Left forelimb (tissue), 1 donor: ENCODE results near the gene HIC1.

Source experiments
- DNase-seq: peaks from one replicate; pipeline ENCODE4 v3.0.0-alpha.2; 2018; ENCODE audit warnings: low spot score

HIC1 gene

GRCh38 chr17:2076087-2076984 is 21.4 kb downstream of the HIC1 start:
- DNase-seq, result peak; percentile 69

DNA sequence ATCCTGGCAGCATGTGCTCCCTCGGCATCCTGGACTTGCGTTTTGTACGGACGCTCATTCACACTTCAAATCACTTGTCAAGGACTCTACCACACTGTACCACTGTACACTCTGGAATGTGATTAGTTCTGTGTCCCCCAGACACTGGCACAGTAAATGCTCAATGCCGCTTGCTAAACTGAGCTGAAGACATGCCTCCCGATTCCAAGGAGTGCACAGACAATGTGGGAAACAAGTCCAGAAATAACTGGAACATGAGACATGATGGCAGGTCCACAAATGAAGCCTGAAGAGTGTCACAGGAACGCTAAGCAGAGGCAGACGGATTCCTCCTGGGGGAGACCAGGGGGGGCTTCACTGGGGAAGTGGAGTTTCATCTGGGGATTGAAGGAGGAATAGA is 22.1 kb downstream of the HIC1 start:
- DNase-seq, result no peak

DNA sequence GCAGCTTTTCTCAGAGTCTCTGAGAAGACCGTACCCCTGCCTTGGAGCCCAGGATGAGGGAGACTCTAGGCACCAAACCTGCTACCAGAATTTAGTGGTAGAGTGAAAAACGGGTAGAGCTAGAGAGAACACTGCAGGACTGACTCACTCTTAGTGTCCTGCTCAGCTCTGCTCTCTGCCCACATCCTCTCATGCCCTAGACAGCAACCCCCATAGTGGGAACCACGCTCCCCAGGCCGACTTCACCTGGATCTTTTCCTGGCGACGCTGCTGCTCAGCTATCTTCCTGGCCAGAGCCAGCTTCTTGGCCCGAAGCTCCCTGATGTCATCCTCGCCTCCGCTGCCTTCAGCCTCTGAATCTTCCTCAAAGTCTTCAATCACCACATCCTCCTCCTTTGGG is 26.7 kb downstream of the HIC1 start:
- DNase-seq, result peak; percentile 26

DNA sequence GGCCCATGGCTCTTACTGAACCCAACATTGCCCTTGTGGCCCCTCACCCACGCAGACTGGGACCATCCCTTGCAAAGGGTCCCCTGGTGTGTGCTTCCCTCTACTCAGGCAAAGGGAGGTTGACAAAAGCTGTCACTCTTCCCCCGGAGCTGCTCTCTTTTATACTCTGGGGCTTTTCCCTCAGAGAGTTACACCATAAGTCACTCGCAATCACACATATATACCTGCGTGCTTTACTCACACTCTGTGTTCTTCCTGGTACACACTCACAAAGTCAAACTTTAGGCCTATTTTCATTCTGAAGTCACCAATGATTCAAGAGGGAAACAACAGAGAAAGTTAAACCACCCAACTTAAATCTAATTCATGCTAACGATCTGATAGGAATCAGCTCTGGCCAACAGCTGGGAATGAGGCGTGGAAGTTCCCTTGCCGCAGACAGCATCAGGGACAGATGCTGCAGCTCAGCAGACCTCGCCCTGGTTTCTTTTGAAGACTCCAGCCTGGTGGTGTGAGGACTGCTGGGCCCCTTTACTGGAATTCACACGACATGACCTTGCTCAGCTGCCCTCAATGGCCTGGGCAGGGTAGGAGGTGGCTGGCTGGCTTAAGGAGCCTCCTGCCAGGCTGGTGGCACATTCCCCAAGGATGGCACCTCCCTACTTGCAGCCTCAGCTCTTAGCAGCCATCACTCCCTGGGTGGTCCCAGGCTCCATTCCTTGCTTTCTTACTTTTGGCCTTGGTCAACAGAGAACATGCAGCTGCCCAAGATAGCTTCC is 27.3 kb downstream of the HIC1 start:
- DNase-seq, result no peak

- DNase-seq, result no peak
These were observed 28.7 kb downstream of the HIC1 start for GRCh38 chr17:2083613-2084035.

DNA sequence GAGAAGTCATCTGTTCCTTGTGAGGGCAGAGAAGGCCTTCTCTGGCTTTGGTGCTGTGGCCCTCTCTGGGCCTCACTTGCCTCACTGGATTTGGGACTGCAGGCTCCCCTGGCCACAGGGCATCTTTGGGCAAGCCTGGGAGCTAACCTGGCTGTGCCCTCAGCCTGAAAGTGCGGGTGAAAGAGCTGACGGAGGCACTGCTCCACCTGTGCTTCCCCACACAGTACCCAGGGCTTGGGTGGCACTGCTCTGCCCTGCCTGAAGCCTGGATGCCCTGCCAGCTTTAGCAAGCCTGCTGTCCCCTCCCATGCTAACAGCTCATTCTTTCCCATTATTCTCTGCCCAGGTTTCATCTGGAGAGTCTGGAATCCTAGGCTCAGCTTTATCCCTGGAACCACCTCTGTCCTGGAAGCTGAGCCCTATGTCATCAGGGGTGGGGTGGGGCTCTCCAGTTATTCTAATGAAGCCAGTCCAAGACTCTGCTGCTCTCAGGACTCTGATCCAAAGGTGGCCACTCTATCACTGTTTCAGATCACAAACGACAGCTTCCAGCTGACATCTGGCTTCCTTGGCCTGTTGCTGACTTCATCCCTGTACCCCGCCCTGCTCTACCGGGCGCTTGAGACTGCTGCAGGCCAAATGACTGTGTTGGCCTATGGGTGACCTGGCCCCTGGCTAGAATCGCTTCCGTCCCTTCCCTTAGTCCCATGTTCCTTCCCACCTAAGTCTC is 29.3 kb downstream of the HIC1 start:
- no peak for DNase-seq

- DNase-seq, result no peak
These were observed 30.1 kb downstream of the HIC1 start for GRCh38 chr17:2084766-2085647.

- no peak for DNase-seq
These were observed 30.7 kb downstream of the HIC1 start for GRCh38 chr17:2085648-2085949.

- DNase-seq, result no peak
These were observed 31.4 kb downstream of the HIC1 start for GRCh38 chr17:2086306-2086705.

- DNase-seq, result no peak
These were observed 32.8 kb downstream of the HIC1 start for GRCh38 chr17:2087597-2088211.

- DNase-seq, result no peak
These were observed 34.1 kb downstream of the HIC1 start for GRCh38 chr17:2089021-2089422.

DNA sequence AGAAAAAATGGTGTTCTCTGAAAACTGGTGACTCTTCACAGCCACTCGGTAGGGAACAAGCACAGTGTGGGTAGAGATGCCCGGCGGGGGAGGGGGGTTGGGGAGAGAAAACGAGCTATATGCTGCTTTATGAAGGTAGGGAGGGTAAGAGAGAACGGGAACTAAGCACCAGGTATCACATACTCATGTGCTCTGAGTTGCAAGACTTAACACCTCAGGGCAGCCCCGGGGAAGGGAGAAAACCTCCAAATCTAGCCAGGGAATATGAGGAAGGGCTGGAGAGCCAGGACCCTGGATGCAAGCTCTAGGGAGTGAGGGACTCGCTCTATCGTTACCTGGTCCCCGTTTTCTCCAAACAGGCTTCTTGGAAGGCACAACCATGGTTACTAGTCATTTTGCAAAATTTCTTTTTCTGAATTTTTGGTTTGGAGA is 35.3 kb downstream of the HIC1 start:
- no peak for DNase-seq

DNA sequence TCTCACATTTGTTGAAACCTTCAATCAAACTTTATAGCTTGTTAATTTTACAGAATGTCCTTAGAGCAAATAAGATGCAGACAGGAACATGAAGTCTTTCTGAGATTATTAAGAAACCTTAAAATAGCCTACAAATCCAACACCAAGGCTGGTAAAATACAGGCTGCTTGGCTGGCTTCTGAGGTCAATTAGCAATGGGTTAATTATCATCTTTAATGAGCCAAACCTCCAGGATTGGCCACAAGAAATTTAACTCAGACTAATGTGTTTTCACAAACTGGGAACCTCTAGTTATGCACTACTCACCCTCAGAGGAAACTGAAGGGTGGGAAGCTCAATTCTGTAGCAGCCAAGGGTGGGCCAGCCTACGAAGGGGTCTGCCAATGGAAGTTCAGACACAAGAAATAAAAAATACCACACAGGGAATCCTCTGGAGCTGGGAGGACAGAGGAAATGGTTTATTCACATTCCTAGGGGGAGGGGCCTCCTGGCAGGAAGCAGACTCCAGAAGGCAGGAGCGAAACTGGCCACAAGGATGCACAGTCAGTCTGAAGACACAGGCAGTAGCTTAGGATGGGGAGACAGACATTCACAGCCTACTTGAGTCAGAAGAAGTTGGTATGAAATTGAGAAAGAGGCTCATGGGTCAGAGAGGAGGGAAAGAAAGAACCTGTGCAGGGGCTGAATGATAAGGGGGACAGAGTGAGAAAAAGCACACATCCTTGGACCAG is 36.1 kb downstream of the HIC1 start:
- DNase-seq, result no peak

- DNase-seq, result no peak
These were observed 37.4 kb downstream of the HIC1 start for GRCh38 chr17:2092253-2092652.

DNA sequence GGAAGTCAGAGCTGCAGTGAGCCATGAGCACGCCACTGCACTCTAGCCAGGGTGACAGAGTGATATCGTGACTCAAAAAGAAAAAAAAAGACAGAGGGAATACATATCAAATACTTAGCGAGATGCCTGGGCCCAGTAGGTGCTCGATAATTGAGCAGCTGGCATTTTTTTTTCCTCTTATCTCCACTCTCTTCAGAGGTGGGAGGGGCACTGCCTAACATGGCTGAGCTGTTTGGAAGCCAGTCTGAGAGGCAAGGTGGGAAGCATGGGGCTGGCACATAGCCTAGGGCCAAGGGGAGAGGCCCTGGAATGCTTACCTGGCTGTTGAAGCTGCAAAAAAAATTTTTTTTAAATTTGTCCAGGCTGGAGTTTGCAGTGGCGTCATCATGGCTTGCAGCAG is 38.4 kb downstream of the HIC1 start:
- no peak for DNase-seq

DNA sequence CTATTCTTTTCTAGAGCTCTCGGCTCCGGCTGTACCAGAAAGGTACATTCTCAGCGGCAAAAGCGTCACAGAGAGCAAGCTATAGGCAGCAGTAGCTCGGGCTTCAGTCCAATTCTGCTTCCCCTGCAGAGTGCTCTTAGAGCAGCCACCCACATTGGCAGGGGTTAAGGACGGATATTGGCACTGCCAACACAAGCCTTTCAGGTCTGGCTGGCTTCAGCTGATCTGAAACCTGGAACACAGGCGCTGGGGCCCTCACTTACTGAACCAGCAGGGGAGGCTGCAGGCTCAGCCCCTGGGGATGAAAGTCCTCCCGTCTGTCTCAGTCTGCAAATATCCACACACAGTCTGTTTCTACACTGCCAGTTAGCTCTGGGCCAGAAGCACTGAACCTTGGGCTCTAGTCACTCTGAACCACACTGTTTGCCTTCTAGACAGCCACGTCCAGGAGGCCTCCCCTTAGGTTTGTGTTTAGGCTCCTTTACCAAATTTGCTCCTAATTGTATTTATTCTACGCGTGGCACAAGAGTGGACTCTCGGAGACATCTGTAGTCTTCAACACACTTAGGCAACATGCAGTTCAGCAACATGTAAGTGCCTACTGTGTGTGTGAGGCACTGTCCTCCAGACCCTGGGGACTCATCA is 40.1 kb downstream of the HIC1 start:
- no peak for DNase-seq

GRCh38 chr17:2095536-2095910 is 40.6 kb downstream of the HIC1 start:
- DNase-seq, result no peak

- no peak for DNase-seq
These were observed 46.8 kb downstream of the HIC1 start for GRCh38 chr17:2101448-2102257.
